Activated T-cell treated with anti-CD3 and anti-CD28 coated beads, Interleukin-2, amount 50 U/mL, for 4 hours (primary cell): ENCODE data around the gene USB1. TPM values are rescaled to one million over a fixed set of nuclear protein-coding genes. Genes with fewer than 3 reads are reported as not detected.

Experiments
- ATAC-seq, 2 donors: fragments of 200-7000 bp; cut with Tn5 transposase; one replicate each; pipeline ENCODE4 v1.10.0; 2021
- DNase-seq: peaks from one replicate; pipeline ENCODE4 v3.0.0-alpha.2; 2020
- H3K27me3 Mint-ChIP-seq: one replicate; pipeline ENCODE4 v1.8.0; 2021; ENCODE audit warnings: low read depth, mixed read lengths
- H3K36me3 Mint-ChIP-seq: one replicate; pipeline ENCODE4 v1.8.0; 2022; ENCODE audit warnings: mixed read lengths; ENCODE audit not compliant: insufficient read depth
- H3K4me1 Mint-ChIP-seq: one replicate; pipeline ENCODE4 v1.8.0; 2021; ENCODE audit warnings: low read depth, mixed read lengths
- H3K4me3 Mint-ChIP-seq: one replicate; pipeline ENCODE4 v1.8.0; 2021; ENCODE audit warnings: mild to moderate bottlenecking, moderate library complexity, mixed read lengths
- H3K9me3 Mint-ChIP-seq: one replicate; pipeline ENCODE4 v1.8.0; 2021; ENCODE audit warnings: mixed read lengths
- total RNA-seq, 3 donors: library from RNA; stranded (reverse); gene quantifications; one replicate each; pipeline ENCODE4 v1.2.1, GENCODE V29; 2021

USB1 gene
- total RNA-seq, 3 donors from 2014 or later = 75.0 to 78.8 (median 75.7) TPM

- no peaks in the 10 kb centered on the region for H3K36me3 Mint-ChIP-seq
- peaks cover 5% of the 10 kb centered on the region for H3K27me3 Mint-ChIP-seq
- no peaks in the 10 kb centered on the region for H3K9me3 Mint-ChIP-seq
- ATAC-seq = no peak
- H3K4me3 Mint-ChIP-seq = no peak overlapping the region
- no peak for DNase-seq
- H3K4me1 Mint-ChIP-seq = no peaks in the 10 kb centered on the region
Observed at GRCh38 chr16:58046054-58046881, 45.1 kb downstream of the USB1 start.

DNA sequence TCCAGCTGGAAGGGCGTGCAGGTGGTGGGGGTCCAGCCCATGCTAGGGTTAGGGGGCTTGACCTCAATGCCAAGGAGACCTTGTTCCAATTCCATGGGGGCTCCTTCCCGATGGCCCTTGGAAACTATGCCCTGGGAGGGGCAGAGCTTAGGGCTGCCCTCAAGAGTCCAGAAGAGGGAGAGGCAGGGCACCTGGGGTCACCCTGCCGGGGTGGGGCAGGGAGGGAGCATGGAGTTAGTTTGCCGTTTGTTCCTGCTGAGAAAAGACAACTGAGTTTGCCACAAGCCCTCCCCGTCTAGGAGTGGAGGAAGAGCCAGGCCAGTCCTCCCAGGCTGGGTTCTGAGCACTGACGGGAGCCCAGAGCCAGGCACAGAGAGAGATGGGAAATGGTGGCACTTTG is 45.7 kb downstream of the USB1 start:
- no peaks in the 10 kb centered on the region for H3K36me3 Mint-ChIP-seq
- no peaks in the 10 kb centered on the region for H3K4me1 Mint-ChIP-seq
- peaks cover 6% of the 10 kb centered on the region for H3K27me3 Mint-ChIP-seq
- ATAC-seq (no peak), DNase-seq (no peak)
- no peaks in the 10 kb centered on the region for H3K9me3 Mint-ChIP-seq
- H3K4me3 Mint-ChIP-seq = no peak overlapping the region

- DNase-seq (no peak), ATAC-seq (no peak)
- no peaks in the 10 kb centered on the region for H3K9me3 Mint-ChIP-seq
- no peaks in the 10 kb centered on the region for H3K4me1 Mint-ChIP-seq
- H3K4me3 Mint-ChIP-seq = no peak overlapping the region
- no peaks in the 10 kb centered on the region for H3K36me3 Mint-ChIP-seq
- H3K27me3 Mint-ChIP-seq = peaks cover 6% of the 10 kb centered on the region
Observed at GRCh38 chr16:58047557-58048348, 46.5 kb downstream of the USB1 start.

DNA sequence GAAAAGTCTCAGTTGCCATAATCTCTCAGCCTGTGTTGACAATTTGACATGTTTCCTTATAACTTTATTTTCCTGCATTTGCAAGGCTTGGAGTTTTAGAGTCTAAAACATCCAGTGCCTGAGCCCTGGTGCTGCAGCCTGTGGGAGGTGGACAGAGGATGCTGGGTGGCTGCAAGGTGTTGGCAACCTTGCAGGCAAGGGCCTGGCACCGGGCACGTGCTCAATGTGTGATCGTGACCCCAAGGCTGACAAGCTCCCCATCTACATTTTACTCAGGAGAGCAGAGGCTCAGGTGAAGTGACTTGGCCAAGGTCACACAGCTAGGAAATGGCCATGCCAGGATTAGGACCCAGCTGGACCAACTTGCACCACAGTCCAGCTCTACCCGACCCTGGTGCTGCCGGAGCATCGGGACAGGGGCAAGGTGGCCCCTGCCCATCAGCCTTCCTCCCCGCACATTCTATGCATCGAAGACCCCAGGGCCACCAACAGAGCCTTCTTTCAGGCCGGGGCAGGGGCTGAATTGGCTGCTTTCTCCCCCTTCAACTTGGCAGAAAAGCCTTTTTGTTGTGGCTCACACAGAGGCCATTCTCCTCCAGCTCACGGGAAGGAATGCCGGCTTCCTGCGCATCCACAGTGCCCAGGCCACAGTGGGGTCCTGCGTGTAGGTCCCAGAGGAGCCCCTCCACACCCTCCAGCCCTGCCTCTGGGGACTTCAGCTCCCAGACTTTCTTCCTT is 47.5 kb downstream of the USB1 start:
- ATAC-seq = no peak
- Mint-ChIP-seq H3K4me3 (no peak overlapping the region), H3K9me3 (no peaks in the 10 kb centered on the region), H3K36me3 (no peaks in the 10 kb centered on the region), H3K27me3 (peaks cover 6% of the 10 kb centered on the region), H3K4me1 (no peaks in the 10 kb centered on the region)
- DNase-seq = no peak

DNA sequence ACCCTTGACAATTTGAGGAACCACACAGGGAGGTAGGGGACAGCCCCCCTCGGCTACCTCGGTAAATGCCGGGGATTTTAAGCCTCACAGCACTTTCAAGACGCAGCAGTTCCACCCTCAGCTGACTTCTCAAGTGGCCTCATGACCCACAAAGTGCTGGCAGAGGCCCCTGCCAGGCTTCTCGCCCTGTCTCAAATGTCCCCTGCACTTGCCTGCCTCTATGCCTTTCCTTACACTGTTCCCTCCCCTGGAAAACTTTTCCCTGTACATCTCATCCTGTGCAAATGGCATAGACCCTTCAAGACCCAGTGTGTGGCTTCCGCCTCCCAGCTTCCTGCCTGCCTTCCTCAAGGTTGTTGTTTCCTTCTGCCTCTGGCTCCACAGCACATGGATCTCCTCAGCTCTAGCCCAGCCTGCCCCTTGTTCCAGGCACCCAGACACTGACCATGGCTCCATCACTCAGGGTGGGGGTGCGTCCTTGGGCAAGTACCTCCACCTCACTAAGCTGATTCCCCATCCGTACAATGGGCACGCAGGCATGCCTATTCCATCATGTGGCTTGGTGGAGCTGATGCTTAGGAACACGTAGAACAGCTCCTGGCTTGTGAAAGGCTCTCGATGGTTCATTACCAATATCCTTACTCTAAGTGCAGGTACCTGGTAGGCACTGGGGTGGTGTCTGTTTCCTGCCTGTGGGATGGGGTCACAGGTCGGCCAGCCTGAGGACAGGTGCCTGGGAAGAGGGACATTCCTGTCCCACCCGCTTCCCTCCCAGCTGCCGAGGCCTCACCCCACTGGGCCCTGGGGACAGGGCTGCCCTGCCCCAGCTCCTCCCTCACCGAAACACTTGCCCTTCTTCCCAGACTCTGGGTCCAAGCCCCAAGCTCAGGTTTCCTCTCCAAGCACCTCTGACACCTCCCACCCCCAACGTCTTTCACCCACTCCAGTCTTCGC is 48.3 kb downstream of the USB1 start:
- Mint-ChIP-seq H3K4me3 (no peak overlapping the region), H3K4me1 (no peaks in the 10 kb centered on the region), H3K27me3 (peaks cover 6% of the 10 kb centered on the region), H3K36me3 (no peaks in the 10 kb centered on the region), H3K9me3 (no peaks in the 10 kb centered on the region)
- no peak for DNase-seq
- no peak for ATAC-seq

- Mint-ChIP-seq H3K9me3 (no peaks in the 10 kb centered on the region), H3K4me1 (no peaks in the 10 kb centered on the region), H3K27me3 (peaks cover 9% of the 10 kb centered on the region), H3K36me3 (no peaks in the 10 kb centered on the region), H3K4me3 (no peak overlapping the region)
- no peak for ATAC-seq
- DNase-seq = no peak
Observed at GRCh38 chr16:58051296-58051695, 50.1 kb downstream of the USB1 start.

DNA sequence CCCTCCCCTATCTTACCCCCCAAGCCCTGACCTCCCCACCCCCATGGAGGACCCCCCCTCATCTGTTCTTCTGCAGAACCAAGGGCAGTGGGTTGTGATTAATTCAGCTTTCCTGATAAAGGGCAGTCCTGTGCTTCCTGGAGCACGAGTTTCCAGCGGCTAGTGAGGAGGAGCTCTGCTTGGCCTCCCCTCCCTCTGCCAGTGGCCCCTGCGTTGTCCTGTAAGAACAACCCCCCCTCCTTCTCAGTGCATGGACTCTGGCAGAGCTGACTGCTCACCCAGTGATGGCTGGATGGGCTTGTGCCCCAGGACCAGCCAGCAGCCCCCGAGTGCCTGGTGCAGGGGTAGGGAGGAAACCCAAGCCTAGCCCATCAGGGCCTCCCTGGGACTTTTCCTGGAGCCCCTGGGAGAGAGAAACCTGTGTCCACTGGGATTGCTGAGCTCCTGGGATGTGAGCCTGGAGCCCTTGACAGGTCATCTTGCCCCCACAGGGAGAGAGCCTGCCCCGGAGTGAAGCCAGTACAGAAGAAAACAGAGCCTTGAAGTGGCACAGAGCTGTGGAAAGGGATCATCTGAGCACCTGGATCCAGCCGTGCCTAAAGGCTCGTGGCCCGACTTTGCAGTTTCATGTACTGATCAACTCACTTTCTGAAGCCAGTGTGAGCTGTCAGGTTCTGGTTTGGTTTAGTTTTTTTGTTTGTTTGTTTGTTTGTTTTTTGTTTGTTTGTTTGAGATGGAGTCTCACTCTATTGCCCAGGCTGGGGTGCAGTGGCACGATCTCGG is 50.8 kb downstream of the USB1 start:
- no peaks in the 10 kb centered on the region for H3K36me3 Mint-ChIP-seq
- no peak for ATAC-seq

GRCh38 chr16:58053682-58054005 is 52.4 kb downstream of the USB1 start:
- Mint-ChIP-seq H3K27me3 (peaks cover 9% of the 10 kb centered on the region), H3K4me3 (no peak overlapping the region), H3K4me1 (no peaks in the 10 kb centered on the region), H3K36me3 (no peaks in the 10 kb centered on the region), H3K9me3 (no peaks in the 10 kb centered on the region)
- DNase-seq = no peak
- ATAC-seq = no peak

More for the DNA sequence above, 50.8 kb downstream of the USB1 start:
- DNase-seq = no peak
- Mint-ChIP-seq H3K4me3 (no peak overlapping the region), H3K9me3 (no peaks in the 10 kb centered on the region), H3K27me3 (peaks cover 9% of the 10 kb centered on the region), H3K4me1 (no peaks in the 10 kb centered on the region)

DNA sequence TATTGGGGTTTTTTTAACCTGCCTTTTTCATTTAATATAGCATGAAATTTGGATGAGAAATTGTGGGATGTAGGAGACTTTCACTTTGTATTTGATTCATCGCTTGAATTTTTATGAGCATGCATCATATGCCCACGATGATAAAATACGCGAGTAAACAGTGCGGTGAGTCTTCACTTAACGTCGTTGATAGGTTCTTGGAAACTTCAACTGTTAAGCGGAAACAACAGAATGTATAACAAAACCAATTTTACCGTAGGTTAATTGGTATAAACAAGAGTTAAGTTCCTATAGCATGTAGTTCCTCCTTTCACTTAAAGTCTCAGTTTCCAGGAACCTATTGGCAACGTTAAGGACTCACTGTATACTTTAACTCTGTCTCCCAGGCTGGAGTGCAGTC is 53.1 kb downstream of the USB1 start:
- DNase-seq = no peak
- H3K27me3 Mint-ChIP-seq = peaks cover 9% of the 10 kb centered on the region
- H3K9me3 Mint-ChIP-seq = no peaks in the 10 kb centered on the region
- no peak overlapping the region for H3K4me3 Mint-ChIP-seq
- H3K4me1 Mint-ChIP-seq = no peaks in the 10 kb centered on the region
- peak in 1 of 2 donors; percentile 25 for ATAC-seq
- H3K36me3 Mint-ChIP-seq = no peaks in the 10 kb centered on the region

- no peaks in the 10 kb centered on the region for H3K9me3 Mint-ChIP-seq
- ATAC-seq (no peak), DNase-seq (no peak)
- H3K36me3 Mint-ChIP-seq = no peaks in the 10 kb centered on the region
- H3K4me3 Mint-ChIP-seq = no peak overlapping the region
- H3K4me1 Mint-ChIP-seq = no peaks in the 10 kb centered on the region
- H3K27me3 Mint-ChIP-seq = peaks cover 5% of the 10 kb centered on the region
Observed at GRCh38 chr16:58056580-58056979, 55.4 kb downstream of the USB1 start.

DNA sequence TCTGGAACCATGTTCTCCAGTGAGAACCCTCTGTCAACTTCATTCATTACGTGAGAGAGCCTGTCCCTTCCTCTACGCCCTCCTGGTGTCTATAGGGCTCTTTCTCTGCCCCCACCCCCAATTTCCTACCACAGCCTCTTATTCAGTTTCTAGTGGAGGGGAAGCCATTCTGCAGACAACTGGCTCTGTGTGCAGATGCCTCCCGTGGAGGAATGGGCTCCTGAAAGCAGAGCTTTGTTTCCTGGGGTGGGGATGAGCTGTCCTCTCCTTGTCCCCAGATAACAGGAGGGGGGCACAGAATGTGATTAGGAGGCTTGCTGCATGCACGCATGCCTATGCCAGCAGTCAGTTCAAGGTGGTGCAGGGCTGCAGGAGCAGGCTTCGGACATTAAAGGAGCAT is 55.9 kb downstream of the USB1 start:
- H3K9me3 Mint-ChIP-seq = no peaks in the 10 kb centered on the region
- H3K36me3 Mint-ChIP-seq = no peaks in the 10 kb centered on the region
- ATAC-seq = no peak
- no peak overlapping the region for H3K4me3 Mint-ChIP-seq
- DNase-seq = no peak
- no peaks in the 10 kb centered on the region for H3K4me1 Mint-ChIP-seq
- H3K27me3 Mint-ChIP-seq = peaks cover 5% of the 10 kb centered on the region

DNA sequence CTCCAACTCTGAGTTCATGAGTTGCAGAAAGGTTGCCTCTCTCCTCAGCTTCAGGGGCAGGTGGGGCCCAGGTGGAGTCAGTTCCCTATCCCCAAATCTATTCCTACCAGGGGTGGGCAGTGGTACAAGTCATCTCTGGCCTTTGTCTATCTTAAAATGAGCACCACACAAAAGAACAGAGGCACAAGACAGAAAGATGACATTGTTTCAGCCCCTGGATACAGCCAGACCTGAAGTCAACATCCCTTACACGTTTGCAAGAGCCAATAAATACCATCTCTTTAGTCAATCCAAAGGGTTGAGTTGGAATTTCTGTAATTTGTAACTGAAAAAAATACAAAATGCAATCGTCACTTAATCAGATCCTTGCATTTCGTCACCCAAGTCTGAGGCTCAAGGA is 56.6 kb downstream of the USB1 start:
- H3K4me1 Mint-ChIP-seq = no peaks in the 10 kb centered on the region
- peaks cover 5% of the 10 kb centered on the region for H3K27me3 Mint-ChIP-seq
- no peaks in the 10 kb centered on the region for H3K9me3 Mint-ChIP-seq
- ATAC-seq (no peak), DNase-seq (no peak)
- no peaks in the 10 kb centered on the region for H3K36me3 Mint-ChIP-seq
- no peak overlapping the region for H3K4me3 Mint-ChIP-seq

GRCh38 chr16:58062821-58063220 is 61.6 kb downstream of the USB1 start:
- ATAC-seq (no peak), DNase-seq (no peak)
- H3K36me3 Mint-ChIP-seq = no peaks in the 10 kb centered on the region
- peaks cover 2% of the 10 kb centered on the region for H3K27me3 Mint-ChIP-seq
- H3K4me1 Mint-ChIP-seq = no peaks in the 10 kb centered on the region
- H3K9me3 Mint-ChIP-seq = no peaks in the 10 kb centered on the region
- H3K4me3 Mint-ChIP-seq = no peak overlapping the region
